H9 (cell line): ENCODE measurements around the gene C10orf62. TPM values are rescaled to one million over a fixed set of nuclear protein-coding genes. Genes with fewer than 3 reads are reported as not detected.

Experiments used
- DNase-seq: peaks from one replicate; pipeline ENCODE4 v3.0.0-alpha.2; 2017
- H2AFZ ChIP-seq: one replicate; pipeline ENCODE4 v1.6.1; 2013; ENCODE audit warnings: mild to moderate bottlenecking, low read length, control low read depth, moderate library complexity
- H2AK5ac ChIP-seq: 2 replicates; pipeline ENCODE4 v1.6.1; 2013; ENCODE audit warnings: low read length, control low read depth, mixed read lengths; ENCODE audit not compliant: insufficient read length
- H2BK120ac ChIP-seq: one replicate; pipeline ENCODE4 v1.6.1; 2013; ENCODE audit warnings: low read depth, mild to moderate bottlenecking, low read length, control low read depth, inconsistent platforms; ENCODE audit not compliant: poor library complexity, severe bottlenecking
- H2BK12ac ChIP-seq: 2 replicates; pipeline ENCODE4 v1.6.1; 2013; ENCODE audit warnings: low read length, control low read depth, mixed read lengths, low read depth; ENCODE audit not compliant: insufficient read length
- H2BK15ac ChIP-seq: 2 replicates; pipeline ENCODE4 v1.6.1; 2013; ENCODE audit warnings: low read depth, low read length, control low read depth
- H2BK20ac ChIP-seq: one replicate; pipeline ENCODE4 v1.6.1; 2013; ENCODE audit warnings: low read depth, mild to moderate bottlenecking, low read length, control low read depth, inconsistent platforms; ENCODE audit not compliant: poor library complexity, severe bottlenecking
- H2BK5ac ChIP-seq: 2 replicates; pipeline ENCODE4 v1.6.1; 2013; ENCODE audit warnings: low read length, control low read depth, mixed read lengths; ENCODE audit not compliant: insufficient read length
- H3K14ac ChIP-seq: 2 replicates; pipeline ENCODE4 v1.6.1; 2013; ENCODE audit warnings: low read length, control low read depth; ENCODE audit not compliant: insufficient read depth
- H3K18ac ChIP-seq: 2 replicates; pipeline ENCODE4 v1.6.1; 2013; ENCODE audit warnings: low read depth, mild to moderate bottlenecking, mixed read lengths, low read length, control low read depth; ENCODE audit not compliant: insufficient read length
- H3K23ac ChIP-seq: 2 replicates; pipeline ENCODE4 v1.6.1; 2013; ENCODE audit warnings: low read length, control low read depth, mixed read lengths, low read depth; ENCODE audit not compliant: insufficient read length
- H3K23me2 ChIP-seq: 2 replicates; pipeline ENCODE4 v1.6.1; 2013; ENCODE audit warnings: low read depth, mild to moderate bottlenecking, mixed read lengths, low read length, control low read depth; ENCODE audit not compliant: insufficient read length, poor library complexity, severe bottlenecking
- H3K27ac ChIP-seq: 2 replicates; pipeline ENCODE4 v1.5.1; 2013; ENCODE audit warnings: low read length, control low read depth, mixed read lengths, low read depth; ENCODE audit not compliant: insufficient read length
- H3K27me3 ChIP-seq: 2 replicates; pipeline ENCODE4 v1.6.1; 2013; ENCODE audit warnings: low read length, control low read depth, inconsistent platforms; ENCODE audit not compliant: insufficient read depth
- H3K4ac ChIP-seq: 2 replicates; pipeline ENCODE4 v1.6.1; 2013; ENCODE audit warnings: low read depth, mild to moderate bottlenecking, control low read depth, inconsistent platforms, low read length, moderate library complexity
- H3K4me1 ChIP-seq: 2 replicates; pipeline ENCODE4 v1.6.1; 2013; ENCODE audit warnings: low read length, control low read depth, inconsistent platforms; ENCODE audit not compliant: insufficient read depth
- H3K4me2 ChIP-seq: 2 replicates; pipeline ENCODE4 v1.6.1; 2013; ENCODE audit warnings: low read length, control low read depth, mixed read lengths; ENCODE audit not compliant: insufficient read length, insufficient read depth
- H3K56ac ChIP-seq: 2 replicates; pipeline ENCODE4 v1.6.1; 2013; ENCODE audit warnings: low read depth, mild to moderate bottlenecking, mixed read lengths, low read length, control low read depth; ENCODE audit not compliant: insufficient read length
- H3K79me1 ChIP-seq: 2 replicates; pipeline ENCODE4 v1.6.1; 2013; ENCODE audit warnings: low read depth, mild to moderate bottlenecking, moderate library complexity, low read length, control low read depth, inconsistent platforms; ENCODE audit not compliant: insufficient read depth, poor library complexity, severe bottlenecking
- H3K79me2 ChIP-seq: 2 replicates; pipeline ENCODE4 v1.6.1; 2013; ENCODE audit warnings: low read length, control low read depth, inconsistent platforms; ENCODE audit not compliant: insufficient read depth
- H3K9ac ChIP-seq: 2 replicates; pipeline ENCODE4 v1.6.1; 2013; ENCODE audit warnings: low read length, control low read depth, mixed read lengths; ENCODE audit not compliant: insufficient read length; ENCODE audit errors: extremely low read depth
- H3K9me3 ChIP-seq: one replicate; pipeline ENCODE4 v1.6.1; 2013; ENCODE audit warnings: low read depth, low read length, inconsistent platforms; ENCODE audit not compliant: control insufficient read depth
- H3T11ph ChIP-seq: one replicate; pipeline ENCODE4 v1.6.1; 2013; ENCODE audit warnings: mild to moderate bottlenecking, low read length, control low read depth, inconsistent platforms
- H4K20me1 ChIP-seq: one replicate; pipeline ENCODE4 v1.6.1; 2013; ENCODE audit not compliant: control insufficient read depth, insufficient read length, insufficient read depth
- H4K5ac ChIP-seq: 2 replicates; pipeline ENCODE4 v1.6.1; 2013; ENCODE audit warnings: low read depth, mild to moderate bottlenecking, mixed read lengths, low read length, control low read depth; ENCODE audit not compliant: insufficient read length
- H4K8ac ChIP-seq: replicated peaks from 2 replicates; pipeline ENCODE4 v1.6.1; 2013; ENCODE audit warnings: low read length, control low read depth, mixed read lengths, low read depth; ENCODE audit not compliant: insufficient read length
- H4K91ac ChIP-seq: 2 replicates; pipeline ENCODE4 v1.6.1; 2013; ENCODE audit warnings: low read depth, mild to moderate bottlenecking, moderate library complexity, mixed read lengths, low read length, control low read depth; ENCODE audit not compliant: insufficient read length
- H3K27ac Mint-ChIP-seq, 3 experiments: 2 replicates in 2 of 3; 3 replicates in 1 of 3; pipeline ENCODE4 v1.8.0; 2020 to 2021; ENCODE audit warnings: mixed read lengths in 3 of 3, mild to moderate bottlenecking in 1 of 3, moderate library complexity in 1 of 3
- H3K27me3 Mint-ChIP-seq: 2 replicates; pipeline ENCODE4 v1.8.0; 2021; ENCODE audit warnings: low read depth, mild to moderate bottlenecking, moderate library complexity, mixed read lengths
- H3K36me3 Mint-ChIP-seq, 3 experiments: 2 replicates in 2 of 3; 3 replicates in 1 of 3; pipeline ENCODE4 v1.8.0; 2020 to 2021; ENCODE audit warnings: low read depth in 3 of 3, mixed read lengths in 3 of 3; ENCODE audit not compliant: insufficient read depth in 1 of 3
- H3K4me1 Mint-ChIP-seq, 2 experiments: 2 replicates each; pipeline ENCODE4 v1.8.0; 2020; ENCODE audit warnings: mixed read lengths in 2 of 2
- H3K4me3 Mint-ChIP-seq, 2 experiments: 2 replicates in 1 of 2; 3 replicates in 1 of 2; pipeline ENCODE4 v1.8.0; 2020 to 2021; ENCODE audit warnings: mild to moderate bottlenecking in 2 of 2, mixed read lengths in 2 of 2, moderate library complexity in 1 of 2
- H3K9me3 Mint-ChIP-seq, 2 experiments: 2 replicates in 1 of 2; 3 replicates in 1 of 2; pipeline ENCODE4 v1.8.0; 2020; ENCODE audit warnings: mild to moderate bottlenecking in 2 of 2, mixed read lengths in 2 of 2, moderate library complexity in 1 of 2
- WGBS: extraction: QIAGEN DNeasy Blood & Tissue Kit; methylation state at CpG from one replicate; pipeline ENCODE4 v1.1.7; 2013; ENCODE audit warnings: missing lambda C conversion rate, low lambda C conversion rate, mixed read lengths; ENCODE audit not compliant: insufficient read length; ENCODE audit errors: extremely low coverage; 5-methylcytosine and 5-hydroxymethylcytosine counted together
- total RNA-seq: library from RNA; stranded (reverse); gene quantifications from 2 replicates; pipeline ENCODE4 v1.2.1, GENCODE V29; 2021
- TF ChIP-seq, protein P1 (sequence below): fragments of 200-600 bp; sonication (generic); conservative IDR thresholded peaks from 3 replicates; pipeline ENCODE4 v1.8.0; 2021; ENCODE audit warnings: antibody characterized with exemption, mild to moderate bottlenecking

Gene C10orf62
- total RNA-seq, 1 experiment from 2014 or later = 0.31 TPM

DNA sequence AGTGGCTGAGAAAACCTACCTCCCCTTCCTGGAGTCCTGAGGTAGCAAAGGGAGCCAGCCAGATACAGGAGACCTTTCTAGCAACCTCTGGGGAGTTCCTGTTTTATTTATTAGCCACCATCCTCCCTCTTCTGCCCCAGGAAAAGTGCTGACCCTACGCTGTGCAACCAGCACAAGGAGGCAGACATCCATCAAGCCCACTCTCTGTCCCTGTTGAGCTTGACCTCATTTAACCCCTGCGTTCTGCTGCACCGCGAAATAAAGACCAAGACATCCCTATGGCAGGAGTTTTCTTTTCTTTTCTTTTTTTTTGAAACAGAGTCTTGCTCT is 42.3 kb upstream of the C10orf62 start:
- Histone ChIP-seq H2BK120ac (no peak overlapping the region), H2AFZ (no peak overlapping the region), H4K20me1 (no peaks in the 10 kb centered on the region), H3K79me2 (no peaks in the 10 kb centered on the region; the same call in 1 of the 2 replicates), H3K4me1 (peaks cover 5% of the 10 kb centered on the region; the same call in 1 of the 2 replicates), H3K56ac (no peak overlapping the region), H3K18ac (no peak overlapping the region), H3K27ac (no peak overlapping the region), H3K23me2 (no peaks in the 10 kb centered on the region), H3K79me1 (no peaks in the 10 kb centered on the region), H2BK5ac (no peak overlapping the region), H4K91ac (no peak overlapping the region), H2BK12ac (no peak overlapping the region), H3K9me3 (no peaks in the 10 kb centered on the region), H3K4ac (no peak overlapping the region), H2BK20ac (no peak overlapping the region), H3K14ac (no peak overlapping the region; the same call in 1 of the 2 replicates), H2BK15ac (no peak overlapping the region), H3T11ph (no peak overlapping the region), H3K4me2 (no peak overlapping the region), H3K23ac (no peak overlapping the region), H3K27me3 (no peaks in the 10 kb centered on the region), H4K8ac (no peak overlapping the region), H4K5ac (no peak overlapping the region), H3K9ac (no peak overlapping the region), H2AK5ac (no peak overlapping the region)
- Mint-ChIP-seq H3K4me3 (no peak overlapping the region), H3K4me1 (peaks cover 37 to 49% of the 10 kb centered on the region in 2 experiments), H3K27me3 (no peaks in the 10 kb centered on the region), H3K9me3 (no peaks in the 10 kb centered on the region), H3K36me3 (no peaks in the 10 kb centered on the region; a peak in 1 of 7 replicates), H3K27ac (peak overlapping the region in 1 of 3 experiments; percentile 9; a peak in 1 of 7 replicates)
- no CpG with 5 or more reads among the region's 4 CpGs for WGBS
- TF ChIP-seq, protein P1, sequence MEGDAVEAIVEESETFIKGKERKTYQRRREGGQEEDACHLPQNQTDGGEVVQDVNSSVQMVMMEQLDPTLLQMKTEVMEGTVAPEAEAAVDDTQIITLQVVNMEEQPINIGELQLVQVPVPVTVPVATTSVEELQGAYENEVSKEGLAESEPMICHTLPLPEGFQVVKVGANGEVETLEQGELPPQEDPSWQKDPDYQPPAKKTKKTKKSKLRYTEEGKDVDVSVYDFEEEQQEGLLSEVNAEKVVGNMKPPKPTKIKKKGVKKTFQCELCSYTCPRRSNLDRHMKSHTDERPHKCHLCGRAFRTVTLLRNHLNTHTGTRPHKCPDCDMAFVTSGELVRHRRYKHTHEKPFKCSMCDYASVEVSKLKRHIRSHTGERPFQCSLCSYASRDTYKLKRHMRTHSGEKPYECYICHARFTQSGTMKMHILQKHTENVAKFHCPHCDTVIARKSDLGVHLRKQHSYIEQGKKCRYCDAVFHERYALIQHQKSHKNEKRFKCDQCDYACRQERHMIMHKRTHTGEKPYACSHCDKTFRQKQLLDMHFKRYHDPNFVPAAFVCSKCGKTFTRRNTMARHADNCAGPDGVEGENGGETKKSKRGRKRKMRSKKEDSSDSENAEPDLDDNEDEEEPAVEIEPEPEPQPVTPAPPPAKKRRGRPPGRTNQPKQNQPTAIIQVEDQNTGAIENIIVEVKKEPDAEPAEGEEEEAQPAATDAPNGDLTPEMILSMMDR = no peak
- DNase-seq = no peak
